ENCODE results near the gene AP2A2.

The AP2A2 gene

DNA sequence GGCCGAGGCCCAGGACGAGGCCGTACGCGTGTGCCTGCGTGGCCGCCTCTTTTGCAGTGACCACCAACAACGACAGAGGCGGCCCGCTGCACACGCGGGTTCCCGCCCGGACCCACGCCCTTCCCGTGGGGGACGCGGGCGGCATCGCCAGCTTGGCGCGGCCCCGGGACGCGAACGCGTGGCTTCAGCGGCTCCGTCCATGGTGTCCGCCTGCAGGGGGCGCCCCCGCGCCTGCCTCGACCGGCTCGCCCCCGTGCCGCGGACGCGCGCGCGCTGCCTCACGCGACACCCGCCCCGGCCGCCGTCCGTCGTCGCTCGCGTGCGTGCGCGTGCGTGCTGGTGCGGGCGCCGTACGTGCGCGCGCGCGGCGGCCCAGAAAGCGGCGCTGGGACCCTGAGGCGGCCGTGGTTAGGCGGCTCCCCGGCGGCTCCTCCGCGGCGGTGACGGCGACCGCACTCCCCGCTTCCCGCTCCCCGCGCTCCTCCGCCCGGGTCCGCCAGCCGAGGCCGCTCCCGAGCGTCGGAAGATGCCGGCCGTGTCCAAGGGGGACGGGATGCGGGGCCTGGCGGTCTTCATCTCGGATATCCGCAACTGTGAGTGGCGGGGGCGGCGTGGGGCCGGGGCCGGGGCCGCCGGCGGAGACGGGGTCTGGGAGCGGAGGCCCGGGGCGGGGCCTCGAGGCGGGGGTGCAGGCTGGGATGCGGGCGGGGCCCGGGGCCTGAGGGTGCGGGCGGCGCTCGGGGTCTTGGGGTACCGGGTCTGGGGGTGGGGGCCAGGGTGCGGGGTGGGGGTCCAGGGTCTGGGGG lies at the start of gene AP2A2:
AP2A2 (plus strand) TSS at position 375 of the 806 bp plus-strand sequence; CDS start at position 527, 152 bp downstream.
- peak; percentile 84 for DNase-seq

DNA sequence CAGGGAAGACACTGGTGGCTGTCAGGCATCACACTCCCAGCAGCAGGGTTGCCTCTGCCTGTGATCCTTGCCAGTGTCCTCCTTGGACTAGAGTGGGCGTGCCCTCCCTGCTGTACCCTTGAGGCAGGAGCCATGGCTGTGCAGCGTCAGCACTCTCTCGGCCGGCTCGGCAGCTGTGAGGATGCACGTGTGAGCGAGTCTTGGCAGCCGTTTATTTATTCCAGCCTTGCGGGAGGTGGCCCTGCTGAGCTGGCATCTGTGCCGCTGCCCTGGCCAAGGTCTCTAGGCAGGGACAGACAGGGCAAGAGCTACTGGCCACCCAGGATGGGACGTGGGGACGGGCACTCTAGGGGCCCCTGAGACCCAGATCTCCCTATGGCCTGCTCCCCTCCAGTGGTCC lies 49.1 kb upstream of the AP2A2 start:
- no peak for DNase-seq

DNA sequence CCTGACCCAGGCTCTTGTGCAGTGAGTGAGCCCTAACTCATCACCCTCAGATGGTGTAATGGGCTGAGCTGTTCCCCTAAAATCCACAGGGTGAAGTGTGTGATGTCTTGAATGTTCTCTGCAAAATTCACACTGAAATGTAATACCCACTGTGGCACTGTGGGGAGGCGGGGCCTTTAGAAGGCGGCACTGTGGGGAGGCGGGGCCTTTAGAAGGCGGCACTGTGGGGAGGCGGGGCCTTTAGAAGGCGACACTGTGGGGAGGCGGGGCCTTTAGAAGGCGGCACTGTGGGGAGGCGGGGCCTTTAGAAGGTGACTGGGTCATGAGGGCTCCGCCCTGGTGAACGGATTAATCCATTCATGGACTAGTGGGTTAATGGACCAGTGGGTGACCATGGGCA lies 48.1 kb upstream of the AP2A2 start:
- DNase-seq, result no peak

DNA sequence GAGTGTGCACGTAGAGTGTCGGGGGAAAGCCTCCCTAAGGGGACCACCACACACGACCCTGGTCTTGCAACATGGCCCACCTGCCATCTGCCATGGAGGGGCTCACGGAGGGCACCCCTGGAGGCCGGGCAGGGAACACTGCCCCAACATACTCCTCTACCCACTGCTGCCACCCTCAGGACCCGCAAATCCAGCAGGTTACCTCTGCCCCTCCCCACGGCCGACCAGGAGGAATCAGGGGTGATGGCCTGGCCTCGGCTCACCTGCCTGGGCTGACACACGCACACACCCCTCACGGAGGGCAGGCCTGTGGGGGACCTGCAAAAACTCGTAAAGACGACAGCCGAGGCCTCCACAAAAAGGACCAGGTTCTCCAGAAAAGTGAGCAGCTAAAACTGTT lies 45.2 kb upstream of the AP2A2 start:
- no peak for DNase-seq

DNA sequence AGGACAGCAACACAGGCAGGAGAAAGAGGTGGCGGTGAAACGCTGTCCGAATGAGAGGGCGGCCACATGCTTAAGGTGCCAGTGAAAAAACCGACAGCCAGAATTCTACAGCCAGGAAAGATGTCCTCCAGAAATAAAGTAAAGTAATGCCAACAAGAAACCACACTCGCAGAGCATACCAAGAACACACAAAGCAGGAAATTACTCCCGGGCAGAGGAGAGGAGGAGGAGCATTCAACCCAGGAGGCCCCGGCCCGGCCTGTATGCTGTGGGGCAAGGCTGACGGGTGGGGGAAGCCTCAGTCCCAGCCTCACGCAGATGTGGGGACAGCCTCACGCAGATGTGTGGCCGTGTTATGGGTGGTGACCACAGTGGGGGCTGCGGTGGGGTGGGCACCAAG lies 43.1 kb upstream of the AP2A2 start:
- no peak for DNase-seq

DNA sequence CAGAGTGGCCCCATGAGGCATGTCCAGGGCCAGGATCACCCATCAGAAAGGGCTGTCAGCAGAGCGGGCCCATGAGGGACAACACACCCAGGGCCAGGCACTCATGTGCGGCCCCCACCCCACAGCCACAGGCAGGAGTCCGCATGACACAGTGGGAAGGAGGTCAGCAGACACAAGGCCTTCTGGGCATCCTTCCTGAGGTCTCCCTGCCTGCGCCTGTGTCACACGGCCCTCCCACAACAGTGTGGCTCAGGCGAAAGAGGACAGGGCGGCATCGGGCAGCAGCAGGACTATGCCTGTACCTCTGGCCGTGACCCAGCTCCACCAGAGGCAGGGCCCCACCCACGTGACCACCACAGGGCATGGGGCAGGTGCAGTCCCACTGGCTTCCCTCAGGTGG lies 42.1 kb upstream of the AP2A2 start:
- no peak for DNase-seq

DNA sequence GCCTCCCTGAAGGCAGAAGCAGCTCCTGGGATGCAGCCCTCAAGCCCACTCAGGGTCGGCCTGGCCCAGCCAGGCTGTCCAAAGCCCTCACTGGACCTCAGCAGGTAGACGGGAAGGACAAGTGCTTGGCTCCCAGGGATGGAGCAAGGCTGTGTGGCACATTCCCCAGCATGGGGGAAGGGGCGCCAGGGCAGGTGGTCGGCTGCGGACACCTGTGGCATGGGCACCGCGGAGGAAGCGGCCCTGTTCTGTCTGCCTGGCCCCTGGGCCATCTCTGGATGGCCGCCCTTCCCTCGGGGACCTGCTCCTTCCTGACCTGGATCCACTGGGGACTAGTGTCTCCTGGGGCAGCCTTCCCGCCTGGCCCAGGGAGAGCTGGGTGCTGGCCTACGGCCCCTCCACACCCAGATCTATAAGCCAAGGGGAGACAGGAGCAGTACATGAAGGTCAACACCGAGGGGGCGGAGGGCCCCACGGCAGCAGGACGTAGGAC lies 41.0 kb upstream of the AP2A2 start:
- DNase-seq, result no peak

DNA sequence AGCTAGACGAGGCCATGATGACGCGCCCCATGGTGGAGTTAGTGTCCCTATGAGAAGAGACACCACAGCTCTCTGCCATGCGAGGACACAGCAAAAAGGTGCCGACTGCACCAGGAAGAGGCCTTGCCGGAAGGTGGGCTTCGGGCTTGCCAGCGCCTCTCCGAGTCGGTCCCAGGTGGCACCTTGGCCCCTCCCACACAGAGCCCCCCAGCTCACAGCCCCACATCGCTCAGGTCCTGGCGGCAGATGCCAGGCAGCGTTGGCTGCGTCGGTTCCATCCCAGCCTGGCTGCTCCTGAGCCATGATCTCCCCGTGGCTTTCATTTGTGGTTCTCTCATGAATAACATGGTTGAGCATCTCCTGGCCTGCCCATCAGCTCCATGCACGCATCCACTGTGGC lies 39.1 kb upstream of the AP2A2 start:
- DNase-seq, result no peak

DNA sequence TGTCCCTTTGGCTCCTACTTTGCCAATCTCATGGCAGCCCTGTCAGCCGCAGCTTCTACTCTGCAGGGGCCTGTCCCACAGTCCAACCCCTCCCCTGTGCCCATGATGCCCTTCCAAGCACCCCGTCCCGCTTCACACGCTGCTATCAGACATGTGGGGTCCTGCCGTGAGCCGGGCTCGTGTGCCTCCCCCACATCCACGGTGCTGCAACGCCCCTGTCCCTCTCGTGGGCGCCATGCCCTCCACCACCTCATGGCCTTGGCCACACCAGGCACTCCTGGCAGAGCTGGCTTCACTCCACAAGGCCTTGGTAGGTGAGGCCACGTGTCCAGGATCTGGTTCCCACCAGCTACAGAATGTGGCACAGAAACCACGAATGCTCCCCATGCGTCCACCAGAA lies 38.1 kb upstream of the AP2A2 start:
- no peak for DNase-seq

DNA sequence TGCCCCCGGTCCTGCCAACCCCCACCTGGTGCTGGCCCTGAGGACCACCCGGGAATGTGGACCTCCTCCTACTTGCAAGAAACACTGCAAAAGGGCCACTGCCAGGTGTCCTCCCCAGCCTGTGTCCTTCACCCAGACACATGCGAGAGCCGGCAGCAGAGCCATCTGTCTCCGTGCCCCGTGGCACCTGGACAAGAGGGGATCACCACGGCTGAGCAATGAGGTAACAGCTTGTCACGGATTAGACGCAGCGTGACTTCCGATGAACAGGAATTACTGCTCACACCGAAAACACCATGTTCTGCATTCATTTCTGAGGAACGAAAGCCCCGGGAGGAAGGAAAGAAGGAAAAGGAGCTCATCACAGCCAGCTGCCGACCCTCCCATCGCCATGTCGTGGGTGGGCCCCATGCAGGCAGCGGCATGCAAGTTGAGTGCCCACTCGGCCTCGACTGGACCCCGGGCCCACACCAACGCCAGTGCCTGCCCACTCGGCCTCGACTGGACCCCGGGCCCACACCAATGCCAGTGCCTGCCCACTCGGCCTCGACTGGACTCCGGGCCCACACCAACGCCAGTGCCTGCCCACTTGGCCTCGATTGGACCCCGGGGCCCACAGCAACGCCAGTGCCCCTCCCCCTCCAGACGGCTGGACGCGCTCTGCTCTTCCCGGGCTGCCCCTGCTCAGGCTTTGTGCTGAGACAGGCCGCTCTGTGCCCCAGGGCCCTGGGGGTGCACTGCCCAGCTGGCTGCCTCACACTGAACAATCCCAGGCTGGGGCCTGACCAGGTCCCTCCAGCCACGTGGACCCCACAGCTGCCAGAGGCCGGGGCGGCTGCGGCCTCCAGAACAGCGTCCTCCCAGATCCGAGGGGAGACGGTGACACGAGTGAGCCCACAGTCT lies 37.1 kb upstream of the AP2A2 start:
- no peak for DNase-seq

DNA sequence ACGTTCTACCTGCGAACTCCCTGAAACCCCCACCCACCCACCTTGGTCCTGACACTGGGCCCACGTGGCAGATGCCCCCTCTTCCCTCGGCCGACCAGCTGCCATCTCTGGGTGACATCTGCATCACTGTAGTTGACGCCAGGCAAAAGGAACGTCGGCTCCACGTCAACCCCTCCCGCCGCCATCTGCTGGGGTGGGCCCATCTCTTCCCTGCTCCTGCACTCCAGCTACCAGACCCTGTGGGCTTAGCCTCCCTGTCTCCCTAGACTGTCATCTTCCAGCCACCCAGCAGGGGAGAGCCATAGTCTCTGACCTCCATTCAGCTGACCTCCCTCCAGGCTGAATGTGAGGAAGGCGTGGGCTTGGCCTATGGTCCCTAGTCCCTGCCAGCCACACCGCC lies 36.4 kb upstream of the AP2A2 start:
- no peak for DNase-seq

DNA sequence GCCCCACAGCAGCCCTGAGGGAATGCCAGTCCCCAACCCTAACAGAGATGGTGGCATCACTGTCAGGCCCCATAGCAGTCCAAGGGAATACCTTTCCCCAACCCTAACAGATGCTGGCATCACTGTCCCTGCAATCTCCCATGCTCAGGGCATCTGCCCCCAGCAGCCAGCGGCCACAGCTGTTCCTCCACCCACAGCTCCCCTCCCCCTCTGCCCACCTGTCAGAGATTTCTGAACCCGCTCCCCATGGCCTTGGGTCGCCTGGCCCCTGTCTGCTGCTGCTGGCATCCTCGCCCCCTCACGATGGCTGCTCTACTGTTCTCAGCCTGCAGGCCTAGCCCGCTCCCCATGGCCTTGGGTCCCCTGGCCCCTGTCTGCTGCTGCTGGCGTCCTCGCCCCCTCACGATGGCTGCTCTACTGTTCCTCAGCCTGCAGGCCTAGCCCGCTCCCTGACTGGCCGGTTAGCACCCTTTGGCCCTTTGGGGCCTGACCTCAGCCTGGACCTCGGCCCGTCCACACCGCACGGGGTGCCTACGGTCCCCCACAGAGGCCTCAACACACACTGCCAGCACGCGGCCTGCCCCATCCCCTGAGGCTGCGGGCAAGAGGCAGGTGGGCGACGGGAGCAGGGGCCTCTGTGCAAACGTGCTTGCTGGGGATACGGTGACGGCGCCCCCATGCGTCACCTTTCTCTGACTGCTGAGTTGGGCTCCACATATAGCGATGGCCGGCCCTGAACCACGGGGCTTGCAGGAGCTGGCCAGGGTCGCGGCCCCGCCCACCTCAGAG lies 35.8 kb upstream of the AP2A2 start:
- DNase-seq, result no peak

DNA sequence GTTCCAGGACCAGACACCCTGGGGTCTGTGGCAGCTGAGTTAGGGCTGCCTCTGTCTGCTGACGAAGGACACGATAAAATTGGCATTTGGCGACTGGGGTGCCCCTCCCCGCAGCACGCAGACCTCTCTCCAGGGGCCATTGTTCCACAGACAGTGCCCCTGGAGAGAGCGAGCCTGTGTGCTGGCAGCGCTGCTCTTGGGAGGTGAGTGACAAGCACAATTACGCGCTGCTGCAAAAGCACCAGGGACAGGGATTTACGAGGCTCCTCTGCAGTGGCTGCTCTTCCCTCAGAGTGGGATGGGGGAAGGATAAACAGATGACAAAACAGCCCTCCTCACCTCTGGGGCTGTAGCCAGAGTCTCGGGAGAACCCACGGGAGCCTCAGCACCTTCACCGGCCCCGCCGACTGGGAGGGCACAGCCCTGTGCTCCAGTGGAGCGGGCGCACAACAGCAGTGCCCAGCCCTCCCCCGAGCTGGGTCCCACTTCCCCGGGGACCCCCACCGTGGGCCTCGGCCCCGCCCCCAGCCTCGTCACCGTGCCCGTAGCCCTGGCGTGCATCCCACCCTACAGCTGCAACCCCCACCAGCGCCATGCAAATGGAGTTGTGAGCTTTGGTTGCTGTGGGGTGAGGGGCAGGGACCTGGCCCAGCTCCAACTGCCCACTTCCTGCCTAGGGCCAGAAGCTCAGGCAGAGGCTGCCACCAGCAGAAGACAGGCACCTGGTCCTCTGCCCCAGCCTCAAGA lies 34.7 kb upstream of the AP2A2 start:
- no peak for DNase-seq

DNA sequence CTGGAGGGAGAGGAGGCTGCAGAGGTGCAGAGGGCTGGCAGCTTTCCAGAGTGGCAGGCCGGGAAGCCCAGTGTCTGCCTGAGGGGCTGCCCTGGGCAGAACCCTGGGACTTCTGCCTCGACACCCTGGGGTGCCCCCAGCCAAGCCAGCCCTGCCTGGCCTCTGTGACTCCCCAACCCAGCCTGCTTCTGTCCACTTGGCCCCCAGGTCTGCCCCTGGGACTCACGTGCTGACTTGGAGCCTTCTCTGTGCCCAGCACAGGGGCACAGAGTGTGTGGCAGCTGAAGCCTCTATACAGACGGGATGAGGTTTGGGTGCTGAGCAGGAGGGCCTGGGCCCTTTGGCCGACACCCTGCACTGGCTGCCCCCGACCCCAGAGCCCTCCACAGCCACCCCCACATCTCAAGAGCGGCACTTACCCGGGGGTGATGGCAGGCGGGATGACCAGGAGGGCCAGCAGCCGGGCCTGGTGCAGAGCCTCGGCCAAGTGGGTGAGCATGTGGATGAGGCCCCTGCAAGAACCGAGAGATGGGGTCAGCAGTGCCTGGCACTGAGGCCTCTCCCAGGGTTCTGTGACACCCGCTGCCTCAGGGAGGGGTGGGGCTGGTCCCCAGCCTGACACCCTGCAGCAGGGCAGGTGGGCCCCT lies 32.5 kb upstream of the AP2A2 start:
- no peak for DNase-seq

DNA sequence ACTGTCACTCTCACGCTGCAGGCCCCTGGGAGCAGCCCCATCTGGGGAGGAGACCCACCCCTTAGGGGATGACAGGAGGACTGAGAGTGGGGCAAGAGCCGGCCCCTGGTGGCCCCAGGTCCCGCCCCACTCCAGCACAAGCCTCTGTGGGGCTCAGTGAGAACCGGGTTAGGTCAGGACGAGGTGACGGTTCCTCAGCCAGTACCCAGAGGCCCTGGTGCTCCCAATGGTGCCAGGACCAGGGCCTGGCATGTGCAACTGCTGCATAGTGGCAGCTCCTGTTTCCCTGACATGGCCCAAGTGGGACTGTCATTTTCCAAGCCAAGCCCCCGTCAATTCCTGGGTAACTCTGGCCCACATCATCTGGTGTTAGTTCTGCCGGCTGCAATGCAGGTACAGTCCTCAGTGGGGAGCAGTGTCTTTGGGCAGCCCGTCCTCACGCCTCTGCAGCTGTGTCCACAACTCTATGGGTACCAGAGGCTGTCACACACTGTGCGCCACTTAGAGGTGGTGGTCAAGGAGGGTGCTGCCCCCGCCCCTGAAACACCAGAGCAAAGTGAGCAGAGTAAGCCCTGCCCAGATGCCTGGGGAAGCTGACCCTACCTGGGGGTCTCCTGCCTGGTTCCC lies 31.0 kb upstream of the AP2A2 start:
- no peak for DNase-seq

DNA sequence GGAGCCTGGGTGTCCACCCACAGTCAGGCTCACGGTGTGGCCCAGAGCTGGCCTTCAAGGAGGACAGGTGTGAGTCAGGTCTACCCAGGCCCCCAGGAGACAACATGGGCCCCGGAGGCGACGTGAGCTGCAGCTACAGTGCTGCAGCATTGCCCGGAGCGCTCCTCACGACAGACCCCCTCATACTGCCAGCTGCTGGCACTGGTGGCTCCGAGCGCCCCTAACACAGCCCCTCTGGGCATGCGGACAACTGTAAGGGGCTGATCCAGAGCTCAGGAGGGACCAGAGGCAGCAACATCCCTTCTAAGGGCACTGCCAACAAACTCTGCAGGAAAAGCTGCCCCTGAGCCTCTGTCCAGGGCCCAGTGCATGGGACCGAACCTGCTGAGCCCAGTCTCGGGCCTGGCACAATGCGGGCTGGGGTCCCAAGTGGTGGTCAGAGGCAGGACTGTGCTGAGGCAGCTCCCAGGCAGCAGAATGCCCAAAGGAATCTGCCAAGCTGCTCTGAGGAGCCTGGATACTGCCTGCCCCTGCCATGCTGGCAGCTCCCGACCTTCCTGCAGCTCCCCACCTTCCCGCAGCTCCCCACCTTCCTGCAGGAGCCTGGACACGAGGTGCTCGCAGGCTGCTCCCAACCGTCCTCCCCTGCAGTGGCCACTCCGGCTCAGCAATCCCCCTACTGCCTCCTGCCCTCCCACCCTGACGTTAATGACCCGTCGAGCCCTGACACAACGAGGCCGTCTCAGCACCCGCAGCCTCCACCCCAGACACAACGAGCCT lies 30.1 kb upstream of the AP2A2 start:
- DNase-seq, result no peak

DNA sequence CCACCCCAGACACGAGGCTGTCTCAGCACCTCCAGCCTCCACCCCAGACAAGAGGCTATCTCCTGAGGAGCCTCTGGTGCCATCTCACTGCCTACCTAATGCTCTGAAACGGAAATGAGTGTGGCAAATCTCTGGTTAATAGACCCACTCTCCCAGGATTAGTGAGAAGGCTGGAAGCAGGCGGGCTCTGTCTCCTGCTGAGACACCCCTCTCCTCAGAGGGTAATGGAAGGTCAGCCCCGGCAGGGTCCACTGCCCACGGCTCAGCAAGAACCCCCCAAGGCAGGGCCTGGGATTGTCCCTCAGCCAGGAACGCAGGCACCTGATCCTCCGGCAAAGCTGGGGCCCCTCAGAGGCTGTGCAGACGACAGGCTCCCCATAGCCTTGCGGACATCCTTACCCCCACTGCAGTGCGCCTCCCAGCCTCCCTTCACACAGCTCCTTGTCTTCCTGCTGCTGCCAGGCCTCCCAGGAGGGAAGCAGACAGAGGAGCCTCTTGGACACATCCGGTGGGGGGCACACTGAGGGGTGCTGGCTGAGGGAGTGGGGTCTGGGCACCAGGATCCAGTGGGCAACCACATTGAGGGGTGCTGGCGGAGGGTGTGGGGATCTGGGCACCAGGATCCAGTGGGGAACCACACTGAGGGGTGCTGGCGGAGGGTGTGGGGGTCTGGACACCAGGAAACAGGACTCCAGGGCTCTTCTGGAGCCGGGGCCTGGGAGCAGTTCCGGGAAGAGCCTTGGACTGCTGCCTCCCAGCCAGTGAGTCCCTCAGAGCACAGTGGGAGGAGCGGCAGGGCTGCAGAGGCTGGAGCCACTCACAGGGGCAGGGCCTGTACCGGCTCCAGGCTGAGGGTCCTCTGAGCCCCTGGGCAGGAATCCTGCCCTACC lies 28.2 kb upstream of the AP2A2 start:
- no peak for DNase-seq

DNA sequence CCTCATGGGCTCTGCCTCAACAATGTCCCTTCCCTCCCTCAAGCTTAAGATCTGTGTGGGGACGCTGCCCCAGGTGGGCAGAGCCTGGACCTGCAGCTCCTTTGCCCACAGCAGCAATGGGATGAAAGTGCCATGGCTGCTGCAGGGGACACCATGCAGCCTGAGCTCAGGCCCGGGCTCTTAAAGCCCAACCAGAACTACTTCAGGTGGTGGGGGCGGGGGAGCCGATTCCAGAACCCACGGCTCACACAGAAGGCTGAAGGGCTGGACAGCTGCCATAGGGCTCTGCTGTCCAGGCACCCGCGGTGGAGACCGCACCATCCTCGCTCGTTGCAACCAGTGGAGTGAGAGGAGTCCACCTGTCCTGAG lies 27.5 kb upstream of the AP2A2 start:
- no peak for DNase-seq

DNA sequence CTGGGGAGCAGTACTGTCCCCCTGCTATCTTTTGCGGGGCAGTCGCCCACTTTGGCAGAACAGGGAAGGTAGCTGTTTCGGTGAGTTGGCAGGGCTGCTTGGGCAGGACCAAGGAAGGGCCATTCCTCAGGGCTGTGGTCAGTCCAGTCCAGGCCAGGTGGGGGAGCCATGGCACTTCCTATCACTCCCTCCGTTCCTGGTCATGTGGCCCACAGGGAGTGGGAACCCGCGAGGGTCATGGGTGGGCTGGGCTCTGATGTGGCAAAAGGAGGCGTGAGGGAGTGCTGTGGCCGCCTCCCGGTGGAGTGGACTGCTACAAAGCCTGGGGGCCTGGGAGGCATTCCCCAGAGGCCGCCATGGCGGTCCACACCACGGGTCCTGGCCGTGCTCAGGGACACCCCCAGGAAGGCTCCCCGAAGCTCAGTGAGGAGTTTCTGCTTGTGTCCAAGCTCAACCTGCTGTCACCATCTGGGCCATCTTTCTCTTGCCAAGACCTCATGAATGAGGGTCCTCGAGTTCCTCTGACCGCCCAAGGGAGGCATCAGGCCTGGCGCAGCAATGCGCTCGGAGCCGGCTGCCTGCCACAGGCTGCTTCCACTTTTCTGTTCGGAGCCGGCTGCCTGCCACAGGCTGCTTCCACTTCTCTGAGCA lies 27.0 kb upstream of the AP2A2 start:
- DNase-seq, result no peak
